SU-DHL-6 (cell line): Measurements from ENCODE around the gene PDE4D.

Experiments used
- H2AFZ ChIP-seq: fragments of 200-600 bp; sonication (generic); 2 replicates; pipeline ENCODE4 v1.6.1; 2014; ENCODE audit warnings: low read depth, mild to moderate bottlenecking, moderate library complexity, mixed read lengths, antibody characterized with exemption, low read length; ENCODE audit not compliant: severe bottlenecking
- H3F3A ChIP-seq: fragments of 200-600 bp; shearing (Covaris generic); 2 replicates; pipeline ENCODE4 v1.6.0; 2016; ENCODE audit warnings: antibody characterized with exemption, mild to moderate bottlenecking; ENCODE audit not compliant: insufficient read depth
- H3K27ac ChIP-seq: fragments of 200-600 bp; sonication (generic); 2 replicates; pipeline ENCODE4 v1.5.1; 2016; ENCODE audit warnings: low read depth, mild to moderate bottlenecking, low read length, moderate library complexity, mixed read lengths
- H3K27me3 ChIP-seq: fragments of 200-600 bp; sonication (generic), shearing (Covaris generic); 2 replicates; pipeline ENCODE4 v1.6.0; 2014; ENCODE audit warnings: mild to moderate bottlenecking, low read length
- H3K36me3 ChIP-seq: fragments of 200-600 bp; sonication (generic); 2 replicates; pipeline ENCODE4 v1.6.1; 2014; ENCODE audit warnings: mild to moderate bottlenecking, low read length, mixed read lengths
- H3K4me2 ChIP-seq: fragments of 300-600, 200-600 bp; shearing (Covaris generic), sonication (generic); 2 replicates; pipeline ENCODE4 v1.6.0; 2014; ENCODE audit warnings: low read length, low read depth, mild to moderate bottlenecking; ENCODE audit not compliant: poor library complexity, severe bottlenecking
- H3K4me3 ChIP-seq: fragments of 200-600 bp; sonication (generic); 2 replicates; pipeline ENCODE4 v1.5.1; 2014; ENCODE audit warnings: antibody characterized with exemption, low read length, mild to moderate bottlenecking, mixed read lengths; ENCODE audit not compliant: insufficient read depth, poor library complexity, severe bottlenecking
- H3K79me2 ChIP-seq: fragments of 200-600 bp; sonication (generic); 2 replicates; pipeline ENCODE4 v1.6.1; 2014; ENCODE audit warnings: mild to moderate bottlenecking, low read length, moderate library complexity; ENCODE audit not compliant: insufficient read depth
- H3K9ac ChIP-seq: fragments of 200-600 bp; sonication (generic); 2 replicates; pipeline ENCODE4 v1.7.0; 2014; ENCODE audit warnings: mild to moderate bottlenecking, low read length
- H3K9me2 ChIP-seq: fragments of 200-600 bp; sonication (generic); replicated peaks from 2 replicates; pipeline ENCODE4 v1.6.1; 2014; ENCODE audit warnings: low read length; ENCODE audit not compliant: insufficient read depth
- H3K9me3 ChIP-seq: fragments of 200-600 bp; sonication (generic); 2 replicates; pipeline ENCODE4 v1.6.1; 2014; ENCODE audit warnings: low read length, mixed read lengths; ENCODE audit not compliant: insufficient read depth
- H4K20me1 ChIP-seq: fragments of 200-600 bp; sonication (generic); 2 replicates; pipeline ENCODE4 v1.6.1; 2014; ENCODE audit warnings: low read depth, mild to moderate bottlenecking, antibody characterized with exemption, low read length, moderate library complexity, mixed read lengths
- EZH2phosphoT487 ChIP-seq: fragments of 200-600 bp; sonication (generic), shearing (Covaris generic); conservative IDR thresholded peaks from 2 replicates; pipeline ENCODE4 v1.6.1; 2018; ENCODE audit warnings: mild to moderate bottlenecking, antibody characterized with exemption, low read length, moderate library complexity, mixed read lengths
- TF ChIP-seq, protein P1 (sequence below): fragments of 200-600 bp; sonication (generic); IDR thresholded peaks from one replicate; pipeline ENCODE4 v1.5.1; 2017; ENCODE audit warnings: antibody characterized with exemption, mild to moderate bottlenecking, low read length, moderate library complexity; ENCODE audit not compliant: insufficient read depth, poor library complexity, severe bottlenecking

Gene PDE4D

DNA sequence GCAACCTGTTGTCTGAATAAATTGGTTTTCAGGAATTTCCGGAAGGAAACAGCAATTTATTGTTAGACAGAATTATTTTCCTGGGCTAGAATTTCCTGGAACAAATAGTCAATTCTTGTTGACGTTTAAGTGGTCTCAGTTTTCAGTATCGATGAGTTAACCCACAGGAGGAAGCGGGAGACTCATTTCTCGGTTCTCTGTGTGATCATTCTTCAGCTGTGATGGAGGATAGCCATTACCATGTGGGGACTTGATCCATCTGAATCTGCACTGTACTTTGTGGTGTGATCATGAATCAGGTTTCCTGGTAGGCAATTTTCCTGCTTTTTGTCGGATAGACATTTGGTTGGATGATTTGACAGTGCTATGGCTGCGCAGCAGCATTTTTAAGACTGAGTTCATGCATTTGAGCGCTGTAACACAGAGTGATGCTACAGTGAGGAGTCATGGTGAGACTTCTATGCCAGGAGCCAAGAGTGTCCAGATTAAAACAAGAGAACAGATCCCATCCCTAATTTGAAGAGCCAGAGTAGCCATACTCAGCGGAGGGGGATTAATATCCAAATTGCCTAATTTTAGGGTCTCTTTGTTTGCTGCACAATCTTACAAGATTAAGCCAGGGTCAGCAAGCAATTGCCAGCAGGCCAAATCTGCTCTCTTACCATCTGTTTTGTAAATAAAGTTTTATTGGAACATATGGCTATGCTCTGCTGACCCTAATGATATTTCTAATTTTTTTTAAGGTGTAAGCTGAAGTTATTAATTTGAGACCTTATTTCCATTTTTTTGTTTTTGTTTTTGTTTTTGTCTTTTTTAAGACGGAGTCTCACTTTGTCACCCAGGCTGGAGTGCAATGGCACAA is 954.7 kb downstream of the PDE4D start:
- H3K4me2 ChIP-seq: no peak overlapping the region
- no peaks in the 10 kb centered on the region for H3K9me3 ChIP-seq
- no peak overlapping the region for H3K4me3 ChIP-seq
- H4K20me1 ChIP-seq: no peaks in the 10 kb centered on the region
- no peak for TF ChIP-seq EZH2phosphoT487
- no peaks in the 10 kb centered on the region for H3K79me2 ChIP-seq
- H3K36me3 ChIP-seq: no peaks in the 10 kb centered on the region
- no peak overlapping the region for H3K9ac ChIP-seq
- H3F3A ChIP-seq: no peaks in the 10 kb centered on the region
- no peak overlapping the region for H3K27ac ChIP-seq
- no peaks in the 10 kb centered on the region for H3K27me3 ChIP-seq
- H2AFZ ChIP-seq: no peak overlapping the region
- no peaks in the 10 kb centered on the region for H3K9me2 ChIP-seq

DNA sequence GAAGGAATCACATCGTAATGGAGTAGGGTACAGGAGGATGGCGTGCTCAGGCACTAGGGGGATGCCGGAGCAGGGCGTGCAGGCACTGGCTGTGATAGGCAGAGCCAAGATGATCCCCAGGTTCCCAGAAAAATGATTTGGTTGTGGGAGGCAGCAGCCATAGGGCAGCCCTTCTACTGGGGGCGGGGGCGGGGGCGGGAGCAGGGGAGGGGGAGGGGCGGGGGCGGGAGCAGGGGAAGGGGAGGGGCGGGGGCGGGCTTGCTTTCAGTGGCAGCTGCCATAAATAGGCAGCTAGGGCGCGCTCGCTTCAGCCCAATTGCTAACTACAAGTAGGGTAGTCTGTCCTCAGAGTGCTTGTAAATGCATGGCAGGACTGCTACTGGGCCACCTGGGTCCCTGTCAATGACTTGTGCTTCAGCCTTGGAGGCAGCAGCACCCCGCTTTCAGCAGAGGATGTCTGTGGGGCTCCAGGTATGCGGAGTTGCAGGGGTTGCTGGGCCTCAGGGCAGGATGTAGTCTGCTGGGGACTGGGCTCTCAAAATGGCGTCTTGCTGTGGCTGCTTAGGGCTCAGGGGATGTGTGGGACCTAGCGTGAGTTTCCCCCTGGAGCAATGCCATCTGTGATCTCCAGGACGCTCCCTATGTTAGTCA is 956.4 kb downstream of the PDE4D start:
- H2AFZ ChIP-seq: no peak overlapping the region
- no peaks in the 10 kb centered on the region for H3K27me3 ChIP-seq
- H3K79me2 ChIP-seq: no peaks in the 10 kb centered on the region
- no peak overlapping the region for H3K9ac ChIP-seq
- H3F3A ChIP-seq: no peaks in the 10 kb centered on the region
- H4K20me1 ChIP-seq: no peaks in the 10 kb centered on the region
- H3K9me3 ChIP-seq: no peaks in the 10 kb centered on the region
- TF ChIP-seq EZH2phosphoT487: no peak
- TF ChIP-seq, protein P1, sequence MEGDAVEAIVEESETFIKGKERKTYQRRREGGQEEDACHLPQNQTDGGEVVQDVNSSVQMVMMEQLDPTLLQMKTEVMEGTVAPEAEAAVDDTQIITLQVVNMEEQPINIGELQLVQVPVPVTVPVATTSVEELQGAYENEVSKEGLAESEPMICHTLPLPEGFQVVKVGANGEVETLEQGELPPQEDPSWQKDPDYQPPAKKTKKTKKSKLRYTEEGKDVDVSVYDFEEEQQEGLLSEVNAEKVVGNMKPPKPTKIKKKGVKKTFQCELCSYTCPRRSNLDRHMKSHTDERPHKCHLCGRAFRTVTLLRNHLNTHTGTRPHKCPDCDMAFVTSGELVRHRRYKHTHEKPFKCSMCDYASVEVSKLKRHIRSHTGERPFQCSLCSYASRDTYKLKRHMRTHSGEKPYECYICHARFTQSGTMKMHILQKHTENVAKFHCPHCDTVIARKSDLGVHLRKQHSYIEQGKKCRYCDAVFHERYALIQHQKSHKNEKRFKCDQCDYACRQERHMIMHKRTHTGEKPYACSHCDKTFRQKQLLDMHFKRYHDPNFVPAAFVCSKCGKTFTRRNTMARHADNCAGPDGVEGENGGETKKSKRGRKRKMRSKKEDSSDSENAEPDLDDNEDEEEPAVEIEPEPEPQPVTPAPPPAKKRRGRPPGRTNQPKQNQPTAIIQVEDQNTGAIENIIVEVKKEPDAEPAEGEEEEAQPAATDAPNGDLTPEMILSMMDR: no peak
- H3K36me3 ChIP-seq: no peaks in the 10 kb centered on the region
- no peak overlapping the region for H3K4me2 ChIP-seq
- H3K27ac ChIP-seq: no peak overlapping the region
- no peak overlapping the region for H3K4me3 ChIP-seq
- no peaks in the 10 kb centered on the region for H3K9me2 ChIP-seq

DNA sequence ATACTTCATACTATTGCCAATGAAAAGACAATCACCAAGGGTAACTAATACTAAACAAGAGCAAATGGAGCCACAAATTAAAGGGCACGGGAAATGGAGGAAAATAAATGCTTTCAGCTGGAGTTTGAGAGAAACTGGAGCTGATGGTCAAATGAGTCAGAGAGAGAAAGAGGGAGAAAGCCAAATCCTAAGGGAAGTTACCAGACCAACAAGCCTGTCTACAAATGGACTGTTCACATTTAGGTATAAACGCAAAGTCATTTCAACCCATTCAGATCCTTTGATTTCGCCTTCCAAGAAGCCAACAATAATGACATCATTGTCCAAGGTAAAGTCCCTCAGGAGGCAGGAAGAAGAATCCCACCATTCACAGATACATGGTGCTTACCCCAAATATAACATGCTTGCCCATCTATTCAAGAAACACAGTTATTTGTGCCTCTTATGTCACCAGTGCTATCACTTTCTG is 958.9 kb downstream of the PDE4D start:
- Histone ChIP-seq H3K9me2 (no peaks in the 10 kb centered on the region), H3F3A (no peaks in the 10 kb centered on the region), H3K4me2 (no peak overlapping the region), H3K9ac (no peak overlapping the region), H3K4me3 (no peak overlapping the region), H3K27ac (no peak overlapping the region), H3K9me3 (no peaks in the 10 kb centered on the region), H3K79me2 (no peaks in the 10 kb centered on the region), H3K36me3 (no peaks in the 10 kb centered on the region), H2AFZ (no peak overlapping the region), H3K27me3 (no peaks in the 10 kb centered on the region), H4K20me1 (no peaks in the 10 kb centered on the region)
- TF ChIP-seq, protein P1: no peak
- no peak for TF ChIP-seq EZH2phosphoT487
